IMR-90 (cell line): Measurements from ENCODE around the gene OSTM1. TPM values are rescaled to one million over a fixed set of nuclear protein-coding genes. Genes with fewer than 3 reads are reported as not detected.

ENCODE experiments used
- ATAC-seq: fragments of 200-7000 bp; cut with Tn5 transposase; 2 replicates; pipeline ENCODE4 v1.9.1; 2020; ENCODE audit warnings: low read depth, mild to moderate bottlenecking, moderate library complexity
- BruUV-seq: library from RNA; stranded (reverse); fragments of 400-500 nt; replicated peaks from 2 replicates; lab custom pipeline; 2021; lab: Mats Ljungman, UMichigan
- CTCF ChIA-PET: fragments of 300-600 bp; formaldehyde crosslinking; extraction: SDS; loops from one replicate; lab custom pipeline; 2021; ENCODE audit warnings: antibody characterized with exemption; lab: Yijun Ruan, JAX
- POLR2A ChIA-PET: fragments of 300-600 bp; sonication (Branson Sonifier 250); formaldehyde crosslinking; loops from one replicate; lab custom pipeline; 2022; ENCODE audit warnings: antibody characterized with exemption; ENCODE audit not compliant: unreplicated experiment; lab: Charles Lee
- DNase-seq: peaks from one replicate; pipeline ENCODE4 v3.0.0; 2013
- H2AFZ ChIP-seq: replicated peaks from 2 replicates; pipeline ENCODE3; 2013; ENCODE audit warnings: low read length, mild to moderate bottlenecking; ENCODE audit not compliant: poor library complexity
- H2AK5ac ChIP-seq: 2 replicates; pipeline ENCODE4 v1.6.1; 2013; ENCODE audit warnings: low read depth, low read length, inconsistent platforms
- H2AK9ac ChIP-seq: replicated peaks from 2 replicates; pipeline ENCODE3; 2013; ENCODE audit warnings: mild to moderate bottlenecking, low read depth, low read length, moderate library complexity; ENCODE audit not compliant: poor library complexity
- H2BK120ac ChIP-seq: 2 replicates; pipeline ENCODE4 v1.6.1; 2013; ENCODE audit warnings: low read depth, low read length, inconsistent platforms
- H2BK15ac ChIP-seq: 3 replicates; pipeline ENCODE4 v1.6.1; 2013; ENCODE audit warnings: low read depth, low read length, inconsistent platforms
- H2BK20ac ChIP-seq: 2 replicates; pipeline ENCODE4 v1.6.1; 2013; ENCODE audit warnings: low read depth, mild to moderate bottlenecking, inconsistent platforms, low read length, moderate library complexity
- H2BK5ac ChIP-seq: 2 replicates; pipeline ENCODE4 v1.6.1; 2013; ENCODE audit warnings: mild to moderate bottlenecking, low read depth, low read length, inconsistent platforms; ENCODE audit not compliant: poor library complexity, severe bottlenecking
- H3K14ac ChIP-seq: replicated peaks from 2 replicates; pipeline ENCODE4 v1.6.1; 2013; ENCODE audit warnings: low read depth, low read length, inconsistent platforms
- H3K18ac ChIP-seq: 2 replicates; pipeline ENCODE4 v1.6.1; 2013; ENCODE audit warnings: low read depth, low read length, control low read depth
- H3K23ac ChIP-seq: 2 replicates; pipeline ENCODE4 v1.6.1; 2013; ENCODE audit warnings: low read depth, low read length, inconsistent platforms
- H3K27ac ChIP-seq: 2 replicates; pipeline ENCODE4 v1.5.1; 2013; ENCODE audit warnings: mild to moderate bottlenecking, control low read depth, low read length; ENCODE audit not compliant: insufficient read depth
- H3K27me3 ChIP-seq: 2 replicates; pipeline ENCODE4 v1.6.1; 2013; ENCODE audit warnings: low read length; ENCODE audit not compliant: control insufficient read depth, insufficient read depth
- H3K36me3 ChIP-seq: 2 replicates; pipeline ENCODE4 v1.6.1; 2013; ENCODE audit warnings: low read length, mixed read lengths; ENCODE audit not compliant: control insufficient read depth, insufficient read depth
- H3K4ac ChIP-seq: 2 replicates; pipeline ENCODE4 v1.6.1; 2013; ENCODE audit warnings: low read depth, low read length, inconsistent platforms
- H3K4me1 ChIP-seq: 2 replicates; pipeline ENCODE4 v1.6.1; 2013; ENCODE audit warnings: low read length, mixed read lengths; ENCODE audit not compliant: control insufficient read depth, insufficient read depth
- H3K4me2 ChIP-seq: 2 replicates; pipeline ENCODE4 v1.6.1; 2013; ENCODE audit warnings: low read depth, mild to moderate bottlenecking, control low read depth, low read length, moderate library complexity
- H3K4me3 ChIP-seq: 2 replicates; pipeline ENCODE4 v1.5.1; 2013; ENCODE audit warnings: low read depth, mild to moderate bottlenecking, control low read depth, low read length, moderate library complexity; ENCODE audit not compliant: insufficient read depth
- H3K56ac ChIP-seq: 2 replicates; pipeline ENCODE4 v1.6.1; 2013; ENCODE audit warnings: low read length, inconsistent platforms; ENCODE audit not compliant: insufficient read depth; ENCODE audit errors: extremely low read depth
- H3K79me1 ChIP-seq, 2 experiments: 2 replicates each; pipeline ENCODE4 v1.6.1; 2013; ENCODE audit warnings: low read length in 2 of 2, inconsistent platforms in 1 of 2, low read depth in 1 of 2
- H3K9ac ChIP-seq: 2 replicates; pipeline ENCODE4 v1.6.1; 2013; ENCODE audit warnings: low read depth, low read length, control low read depth
- H3K9me1 ChIP-seq: 2 replicates; pipeline ENCODE4 v1.6.1; 2013; ENCODE audit warnings: low read length, inconsistent platforms; ENCODE audit not compliant: insufficient read depth
- H3K9me3 ChIP-seq: 2 replicates; pipeline ENCODE4 v1.6.1; 2013; ENCODE audit warnings: low read length; ENCODE audit not compliant: control insufficient read depth, insufficient read depth
- H4K20me1 ChIP-seq: 2 replicates; pipeline ENCODE4 v1.6.1; 2013; ENCODE audit warnings: low read length, inconsistent platforms; ENCODE audit not compliant: insufficient read depth
- H4K5ac ChIP-seq: 2 replicates; pipeline ENCODE4 v1.6.1; 2013; ENCODE audit warnings: mild to moderate bottlenecking, low read depth, low read length, control low read depth
- H4K8ac ChIP-seq, 2 experiments: 2 replicates each; pipeline ENCODE4 v1.6.1; 2013; ENCODE audit warnings: low read depth in 2 of 2, low read length in 2 of 2, control low read depth in 1 of 2, inconsistent platforms in 1 of 2
- H4K91ac ChIP-seq: 2 replicates; pipeline ENCODE4 v1.6.1; 2013; ENCODE audit warnings: low read depth, low read length, inconsistent platforms; ENCODE audit not compliant: insufficient read depth
- BHLHE40 ChIP-seq: fragments of 150-350 bp; IDR thresholded peaks from 2 replicates; pipeline ENCODE4 v1.6.1; 2016; ENCODE audit warnings: mild to moderate bottlenecking, low read depth, low read length
- CEBPB ChIP-seq: IDR thresholded peaks from 2 replicates; pipeline ENCODE4 v1.6.1; 2012; ENCODE audit warnings: low read depth, low read length, improper control_type of control experiment
- CHD1 ChIP-seq: IDR thresholded peaks from 2 replicates; pipeline ENCODE4 v1.6.1; 2012; ENCODE audit warnings: low read depth, low read length, improper control_type of control experiment
- ELK1 ChIP-seq: fragments of 150-350 bp; IDR thresholded peaks from 2 replicates; pipeline ENCODE4 v1.6.1; 2016; ENCODE audit warnings: low read depth, mild to moderate bottlenecking, low read length, moderate library complexity, borderline replicate concordance
- FOS ChIP-seq: fragments of 150-350 bp; IDR thresholded peaks from 2 replicates; pipeline ENCODE4 v1.6.1; 2016; ENCODE audit warnings: low read depth, low read length
- MAFK ChIP-seq: IDR thresholded peaks from 2 replicates; pipeline ENCODE4 v1.6.1; 2012; ENCODE audit warnings: low read depth, low read length, improper control_type of control experiment
- MAZ ChIP-seq: IDR thresholded peaks from 2 replicates; pipeline ENCODE4 v1.6.1; 2012; ENCODE audit warnings: low read depth, mild to moderate bottlenecking, low read length, improper control_type of control experiment, moderate library complexity, borderline replicate concordance
- MXI1 ChIP-seq: IDR thresholded peaks from 2 replicates; pipeline ENCODE4 v1.6.1; 2012; ENCODE audit warnings: low read depth, mild to moderate bottlenecking, low read length, moderate library complexity, borderline replicate concordance
- NFE2L2 ChIP-seq: fragments of 150-350 bp; IDR thresholded peaks from 2 replicates; pipeline ENCODE4 v1.6.1; 2016; ENCODE audit warnings: low read depth, mild to moderate bottlenecking, low read length
- POLR2A ChIP-seq: IDR thresholded peaks from 2 replicates; pipeline ENCODE4 v1.6.1; 2012; ENCODE audit warnings: mild to moderate bottlenecking, low read depth, low read length
- USF2 ChIP-seq: fragments of 150-350 bp; IDR thresholded peaks from 2 replicates; pipeline ENCODE4 v1.6.1; 2017; ENCODE audit warnings: mild to moderate bottlenecking, antibody characterized with exemption, low read length, low read depth
- WGBS, 2 experiments: methylation state at CpG; one replicate each; pipeline versions ENCODE4 v1.1.5 to v1.1.7; 2013; ENCODE audit warnings: missing lambda C conversion rate in 2 of 2; ENCODE audit not compliant: insufficient read length in 1 of 2; ENCODE audit errors: extremely low coverage in 2 of 2; 5-methylcytosine and 5-hydroxymethylcytosine counted together
- dilution Hi-C: fragments of 300-500 bp; cut with HindIII; formaldehyde crosslinking; loops from one replicate; pipeline ENCODE4 v1.14.3; 2018; ENCODE audit warnings: low sequenced_read_pairs; ENCODE audit not compliant: unreplicated experiment
- in situ Hi-C: fragments of 300-500 bp; cut with MboI; formaldehyde crosslinking; loops from 3 replicates; pipeline ENCODE4 v1.14.3; 2019; ENCODE audit warnings: low sequenced_read_pairs, inconsistent platforms, mixed read lengths
- intact Hi-C: fragments of 100-400 bp; cut with micrococcal nuclease; formaldehyde crosslinking; loops from 2 replicates; pipeline ENCODE4 v1.10.0; 2022
- polyA plus RNA-seq, 3 experiments: library from polyadenylated mRNA; depleted of rRNA; stranded (reverse); fragments of >200 nt; gene quantifications; 2 replicates each; pipeline ENCODE4 v1.2.3, GENCODE V29; 2012; ENCODE audit warnings: low replicate concordance in 1 of 3
- total RNA-seq: library from RNA; depleted of rRNA; stranded (reverse); fragments of >200 nt; gene quantifications from 2 replicates; pipeline ENCODE4 v1.2.3, GENCODE V29; 2012

Gene OSTM1
- total and polyA plus RNA-seq, 2 of the 4 experiments (the other 2 are of a cell fraction), result 8.0 to 24.7 TPM

DNA sequence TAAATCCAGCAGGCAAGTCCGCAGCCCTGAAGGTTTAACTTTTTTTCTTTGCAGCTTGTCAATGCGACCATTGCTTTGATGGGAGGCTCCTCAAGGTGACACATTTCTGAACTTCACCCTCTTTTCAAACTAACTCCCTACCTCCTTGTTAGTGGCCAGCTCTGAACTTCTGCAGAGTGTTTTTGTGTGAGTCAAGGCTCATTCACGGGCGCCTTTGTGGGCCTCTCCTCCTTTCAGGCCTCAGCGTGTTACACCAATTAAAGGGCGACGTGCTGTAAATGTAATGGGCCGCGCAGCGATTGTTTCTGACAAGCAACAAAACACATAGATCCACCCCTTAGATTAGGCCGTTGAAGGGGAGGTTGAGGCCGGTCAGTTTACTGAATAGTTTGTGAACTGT lies 45.8 kb upstream of the OSTM1 start:
- DNase-seq (no peak), ATAC-seq (no peak)
- no CpG with 5 or more reads among the region's 12 CpGs for WGBS, 2 experiments
- ChIA-PET POLR2A (no interaction called here), CTCF (interaction anchor here (0.8 kb wide), 1 partner anchor 12 kb away, joined by 10 read pairs; no protein-coding TSS in a partner anchor)
- Histone ChIP-seq H4K8ac (no peak overlapping the region), H3K9ac (no peak overlapping the region), H3K4me2 (no peak overlapping the region), H3K27ac (no peak overlapping the region), H3K14ac (no peak overlapping the region), H2AK9ac (no peak overlapping the region), H4K20me1 (no peaks in the 10 kb centered on the region), H3K36me3 (no peaks in the 10 kb centered on the region), H3K79me1 (no peaks in the 10 kb centered on the region), H3K4me3 (no peak overlapping the region), H4K91ac (no peak overlapping the region), H3K27me3 (peaks cover 92% of the 10 kb centered on the region), H2BK120ac (no peak overlapping the region), H3K4ac (no peak overlapping the region), H2AK5ac (no peak overlapping the region), H3K9me1 (no peaks in the 10 kb centered on the region), H3K18ac (no peak overlapping the region), H2BK5ac (no peak overlapping the region), H2BK15ac (no peak overlapping the region), H4K5ac (no peak overlapping the region), H3K9me3 (peaks cover 6% of the 10 kb centered on the region), H2AFZ (no peak overlapping the region), H3K4me1 (no peaks in the 10 kb centered on the region; the same call in 1 of the 2 replicates), H3K23ac (no peak overlapping the region), H2BK20ac (no peak overlapping the region), H3K56ac (no peak overlapping the region)
- intact Hi-C loops, result no loop called here
- no TSS peak for BruUV-seq
- dilution Hi-C loops, result no loop called here
- no peak for TF ChIP-seq FOS
- TF ChIP-seq USF2, result no peak
- TF ChIP-seq MXI1, result no peak
- TF ChIP-seq CHD1, result no peak
- TF ChIP-seq MAZ, result no peak
- TF ChIP-seq NFE2L2, result no peak
- TF ChIP-seq BHLHE40, result no peak
- no peak for TF ChIP-seq MAFK
- TF ChIP-seq CEBPB, result no peak
- no peak for TF ChIP-seq POLR2A
- TF ChIP-seq ELK1, result no peak
- in situ Hi-C loops, result no loop called here
